Measurements from ENCODE around the gene TENM4. TPM values are rescaled to one million over a fixed set of nuclear protein-coding genes. Genes with fewer than 3 reads are reported as not detected.

The TENM4 gene
- total and polyA plus RNA-seq, 2 of the 8 experiments (the other 6 are each of a cell fraction or from before 2014, with no cell fraction given) = 3.5 to 7.2 TPM

DNA sequence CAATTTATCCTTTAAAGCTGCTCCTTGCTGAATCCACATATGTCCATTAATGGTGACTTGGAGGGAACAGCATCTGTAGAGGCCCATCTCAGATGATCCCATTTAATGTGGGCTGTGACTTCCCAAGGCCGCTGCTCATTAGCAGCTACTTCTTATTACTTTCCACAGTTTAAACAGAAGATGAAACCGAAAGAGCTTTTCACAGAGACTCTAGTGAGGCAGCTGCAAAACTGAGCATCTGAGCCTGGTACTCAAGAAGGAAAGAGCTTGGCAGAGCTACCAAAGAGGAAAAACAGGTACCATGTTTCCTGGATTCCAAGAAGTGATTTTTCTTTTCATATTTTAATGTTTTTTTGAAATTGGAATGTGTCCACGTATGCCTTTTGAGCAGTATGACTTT is 755.7 kb downstream of the TENM4 start (continued):
- TF ChIP-seq, protein P1, sequence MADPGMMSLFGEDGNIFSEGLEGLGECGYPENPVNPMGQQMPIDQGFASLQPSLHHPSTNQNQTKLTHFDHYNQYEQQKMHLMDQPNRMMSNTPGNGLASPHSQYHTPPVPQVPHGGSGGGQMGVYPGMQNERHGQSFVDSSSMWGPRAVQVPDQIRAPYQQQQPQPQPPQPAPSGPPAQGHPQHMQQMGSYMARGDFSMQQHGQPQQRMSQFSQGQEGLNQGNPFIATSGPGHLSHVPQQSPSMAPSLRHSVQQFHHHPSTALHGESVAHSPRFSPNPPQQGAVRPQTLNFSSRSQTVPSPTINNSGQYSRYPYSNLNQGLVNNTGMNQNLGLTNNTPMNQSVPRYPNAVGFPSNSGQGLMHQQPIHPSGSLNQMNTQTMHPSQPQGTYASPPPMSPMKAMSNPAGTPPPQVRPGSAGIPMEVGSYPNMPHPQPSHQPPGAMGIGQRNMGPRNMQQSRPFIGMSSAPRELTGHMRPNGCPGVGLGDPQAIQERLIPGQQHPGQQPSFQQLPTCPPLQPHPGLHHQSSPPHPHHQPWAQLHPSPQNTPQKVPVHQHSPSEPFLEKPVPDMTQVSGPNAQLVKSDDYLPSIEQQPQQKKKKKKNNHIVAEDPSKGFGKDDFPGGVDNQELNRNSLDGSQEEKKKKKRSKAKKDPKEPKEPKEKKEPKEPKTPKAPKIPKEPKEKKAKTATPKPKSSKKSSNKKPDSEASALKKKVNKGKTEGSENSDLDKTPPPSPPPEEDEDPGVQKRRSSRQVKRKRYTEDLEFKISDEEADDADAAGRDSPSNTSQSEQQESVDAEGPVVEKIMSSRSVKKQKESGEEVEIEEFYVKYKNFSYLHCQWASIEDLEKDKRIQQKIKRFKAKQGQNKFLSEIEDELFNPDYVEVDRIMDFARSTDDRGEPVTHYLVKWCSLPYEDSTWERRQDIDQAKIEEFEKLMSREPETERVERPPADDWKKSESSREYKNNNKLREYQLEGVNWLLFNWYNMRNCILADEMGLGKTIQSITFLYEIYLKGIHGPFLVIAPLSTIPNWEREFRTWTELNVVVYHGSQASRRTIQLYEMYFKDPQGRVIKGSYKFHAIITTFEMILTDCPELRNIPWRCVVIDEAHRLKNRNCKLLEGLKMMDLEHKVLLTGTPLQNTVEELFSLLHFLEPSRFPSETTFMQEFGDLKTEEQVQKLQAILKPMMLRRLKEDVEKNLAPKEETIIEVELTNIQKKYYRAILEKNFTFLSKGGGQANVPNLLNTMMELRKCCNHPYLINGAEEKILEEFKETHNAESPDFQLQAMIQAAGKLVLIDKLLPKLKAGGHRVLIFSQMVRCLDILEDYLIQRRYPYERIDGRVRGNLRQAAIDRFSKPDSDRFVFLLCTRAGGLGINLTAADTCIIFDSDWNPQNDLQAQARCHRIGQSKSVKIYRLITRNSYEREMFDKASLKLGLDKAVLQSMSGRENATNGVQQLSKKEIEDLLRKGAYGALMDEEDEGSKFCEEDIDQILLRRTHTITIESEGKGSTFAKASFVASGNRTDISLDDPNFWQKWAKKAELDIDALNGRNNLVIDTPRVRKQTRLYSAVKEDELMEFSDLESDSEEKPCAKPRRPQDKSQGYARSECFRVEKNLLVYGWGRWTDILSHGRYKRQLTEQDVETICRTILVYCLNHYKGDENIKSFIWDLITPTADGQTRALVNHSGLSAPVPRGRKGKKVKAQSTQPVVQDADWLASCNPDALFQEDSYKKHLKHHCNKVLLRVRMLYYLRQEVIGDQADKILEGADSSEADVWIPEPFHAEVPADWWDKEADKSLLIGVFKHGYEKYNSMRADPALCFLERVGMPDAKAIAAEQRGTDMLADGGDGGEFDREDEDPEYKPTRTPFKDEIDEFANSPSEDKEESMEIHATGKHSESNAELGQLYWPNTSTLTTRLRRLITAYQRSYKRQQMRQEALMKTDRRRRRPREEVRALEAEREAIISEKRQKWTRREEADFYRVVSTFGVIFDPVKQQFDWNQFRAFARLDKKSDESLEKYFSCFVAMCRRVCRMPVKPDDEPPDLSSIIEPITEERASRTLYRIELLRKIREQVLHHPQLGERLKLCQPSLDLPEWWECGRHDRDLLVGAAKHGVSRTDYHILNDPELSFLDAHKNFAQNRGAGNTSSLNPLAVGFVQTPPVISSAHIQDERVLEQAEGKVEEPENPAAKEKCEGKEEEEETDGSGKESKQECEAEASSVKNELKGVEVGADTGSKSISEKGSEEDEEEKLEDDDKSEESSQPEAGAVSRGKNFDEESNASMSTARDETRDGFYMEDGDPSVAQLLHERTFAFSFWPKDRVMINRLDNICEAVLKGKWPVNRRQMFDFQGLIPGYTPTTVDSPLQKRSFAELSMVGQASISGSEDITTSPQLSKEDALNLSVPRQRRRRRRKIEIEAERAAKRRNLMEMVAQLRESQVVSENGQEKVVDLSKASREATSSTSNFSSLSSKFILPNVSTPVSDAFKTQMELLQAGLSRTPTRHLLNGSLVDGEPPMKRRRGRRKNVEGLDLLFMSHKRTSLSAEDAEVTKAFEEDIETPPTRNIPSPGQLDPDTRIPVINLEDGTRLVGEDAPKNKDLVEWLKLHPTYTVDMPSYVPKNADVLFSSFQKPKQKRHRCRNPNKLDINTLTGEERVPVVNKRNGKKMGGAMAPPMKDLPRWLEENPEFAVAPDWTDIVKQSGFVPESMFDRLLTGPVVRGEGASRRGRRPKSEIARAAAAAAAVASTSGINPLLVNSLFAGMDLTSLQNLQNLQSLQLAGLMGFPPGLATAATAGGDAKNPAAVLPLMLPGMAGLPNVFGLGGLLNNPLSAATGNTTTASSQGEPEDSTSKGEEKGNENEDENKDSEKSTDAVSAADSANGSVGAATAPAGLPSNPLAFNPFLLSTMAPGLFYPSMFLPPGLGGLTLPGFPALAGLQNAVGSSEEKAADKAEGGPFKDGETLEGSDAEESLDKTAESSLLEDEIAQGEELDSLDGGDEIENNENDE (IDR thresholded peaks at IDR 0.05; ENCODE audit: insufficient replicate concordance, low read length) = no peak
- TF ChIP-seq CHD1 (IDR thresholded peaks at IDR 0.05; ENCODE audit: low read depth, low read length) (no peak), CREB1 (IDR thresholded peaks at IDR 0.05) (no peak), PHF8 (conservative IDR thresholded peaks at IDR 0.05; ENCODE audit: low read depth, low read length) (no peak), EZH2 (IDR thresholded peaks at IDR 0.05; ENCODE audit: low read depth, low read length, severe bottlenecking) (no peak)
- TF ChIP-seq, protein P2, sequence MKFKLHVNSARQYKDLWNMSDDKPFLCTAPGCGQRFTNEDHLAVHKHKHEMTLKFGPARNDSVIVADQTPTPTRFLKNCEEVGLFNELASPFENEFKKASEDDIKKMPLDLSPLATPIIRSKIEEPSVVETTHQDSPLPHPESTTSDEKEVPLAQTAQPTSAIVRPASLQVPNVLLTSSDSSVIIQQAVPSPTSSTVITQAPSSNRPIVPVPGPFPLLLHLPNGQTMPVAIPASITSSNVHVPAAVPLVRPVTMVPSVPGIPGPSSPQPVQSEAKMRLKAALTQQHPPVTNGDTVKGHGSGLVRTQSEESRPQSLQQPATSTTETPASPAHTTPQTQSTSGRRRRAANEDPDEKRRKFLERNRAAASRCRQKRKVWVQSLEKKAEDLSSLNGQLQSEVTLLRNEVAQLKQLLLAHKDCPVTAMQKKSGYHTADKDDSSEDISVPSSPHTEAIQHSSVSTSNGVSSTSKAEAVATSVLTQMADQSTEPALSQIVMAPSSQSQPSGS (IDR thresholded peaks at IDR 0.05; ENCODE audit: low read length) = no peak
